GM18858 (cell line): ENCODE data around the gene RUNX2.
"Not testable (repeated sequence)": the region's sequence is repeated elsewhere in the genome, so short reads cannot be mapped to it uniquely, and the experiment has no call there.

Experiments used
- ATAC-seq: cut with Tn5 transposase; IDR thresholded peaks from one replicate; pipeline ENCODE4 v1.9.1; 2021; ENCODE audit not compliant: unreplicated experiment

RUNX2 gene

GRCh38 chr6:45327956-45328522 lies at the start of gene RUNX2:
Gene RUNX2, plus strand, starts transcription at chr6:45328330. Its CDS starts 397 bp downstream, at chr6:45328727.
- ATAC-seq, result no peak

- ATAC-seq, result no peak
These were observed 49.8 kb upstream of the RUNX2 start for GRCh38 chr6:45278367-45278766.

GRCh38 chr6:45286707-45287106 lies 41.4 kb upstream of the RUNX2 start:
- ATAC-seq, result not testable (repeated sequence)

GRCh38 chr6:45289751-45290514 lies 38.2 kb upstream of the RUNX2 start:
- no peak for ATAC-seq

- ATAC-seq, result no peak
These were observed 34.8 kb upstream of the RUNX2 start for GRCh38 chr6:45293306-45293705.

GRCh38 chr6:45294065-45294701 lies 33.9 kb upstream of the RUNX2 start:
- not testable (repeated sequence) for ATAC-seq

- no peak for ATAC-seq
These were observed 30.8 kb upstream of the RUNX2 start for GRCh38 chr6:45297320-45297719.

- ATAC-seq, result no peak
These were observed 29.0 kb upstream of the RUNX2 start for GRCh38 chr6:45299096-45299581.

- ATAC-seq, result no peak
These were observed 27.4 kb upstream of the RUNX2 start for GRCh38 chr6:45300736-45301135.

- ATAC-seq, result no peak
These were observed 26.6 kb upstream of the RUNX2 start for GRCh38 chr6:45301348-45302142.

GRCh38 chr6:45302832-45303231 lies 25.3 kb upstream of the RUNX2 start:
- no peak for ATAC-seq

GRCh38 chr6:45305546-45305945 lies 22.6 kb upstream of the RUNX2 start:
- no peak for ATAC-seq

GRCh38 chr6:45310118-45310788 lies 17.9 kb upstream of the RUNX2 start:
- ATAC-seq, result no peak

- no peak for ATAC-seq
These were observed 14.0 kb upstream of the RUNX2 start for GRCh38 chr6:45314146-45314545.

- ATAC-seq, result no peak
These were observed 7.8 kb upstream of the RUNX2 start for GRCh38 chr6:45320349-45320748.

- ATAC-seq, result no peak
These were observed 4.4 kb upstream of the RUNX2 start for GRCh38 chr6:45323656-45324224.

- no peak for ATAC-seq
These were observed 1.3 kb upstream of the RUNX2 start for GRCh38 chr6:45326698-45327417.

- no peak for ATAC-seq
These were observed 393 bp downstream of the RUNX2 start for GRCh38 chr6:45328523-45328922.

GRCh38 chr6:45344900-45345299 lies 16.8 kb downstream of the RUNX2 start:
- no peak for ATAC-seq
